IMR-90 (cell line): ENCODE data around the gene ADSS1. TPM values are rescaled to one million over a fixed set of nuclear protein-coding genes. Genes with fewer than 3 reads are reported as not detected.

ENCODE experiments used
- ATAC-seq: fragments of 200-7000 bp; cut with Tn5 transposase; 2 replicates; pipeline ENCODE4 v1.9.1; 2020; ENCODE audit warnings: low read depth, mild to moderate bottlenecking, moderate library complexity
- BruUV-seq: library from RNA; stranded (reverse); fragments of 400-500 nt; replicated peaks from 2 replicates; lab custom pipeline; 2021; lab: Mats Ljungman, UMichigan
- CTCF ChIA-PET: fragments of 300-600 bp; formaldehyde crosslinking; extraction: SDS; loops from one replicate; lab custom pipeline; 2021; ENCODE audit warnings: antibody characterized with exemption; lab: Yijun Ruan, JAX
- POLR2A ChIA-PET: fragments of 300-600 bp; sonication (Branson Sonifier 250); formaldehyde crosslinking; loops from one replicate; lab custom pipeline; 2022; ENCODE audit warnings: antibody characterized with exemption; ENCODE audit not compliant: unreplicated experiment; lab: Charles Lee
- DNase-seq: peaks from one replicate; pipeline ENCODE4 v3.0.0; 2013
- H2AFZ ChIP-seq: replicated peaks from 2 replicates; pipeline ENCODE3; 2013; ENCODE audit warnings: low read length, mild to moderate bottlenecking; ENCODE audit not compliant: poor library complexity
- H2AK5ac ChIP-seq: 2 replicates; pipeline ENCODE4 v1.6.1; 2013; ENCODE audit warnings: low read depth, low read length, inconsistent platforms
- H2AK9ac ChIP-seq: replicated peaks from 2 replicates; pipeline ENCODE3; 2013; ENCODE audit warnings: mild to moderate bottlenecking, low read depth, low read length, moderate library complexity; ENCODE audit not compliant: poor library complexity
- H2BK120ac ChIP-seq: 2 replicates; pipeline ENCODE4 v1.6.1; 2013; ENCODE audit warnings: low read depth, low read length, inconsistent platforms
- H2BK15ac ChIP-seq: 3 replicates; pipeline ENCODE4 v1.6.1; 2013; ENCODE audit warnings: low read depth, low read length, inconsistent platforms
- H2BK20ac ChIP-seq: 2 replicates; pipeline ENCODE4 v1.6.1; 2013; ENCODE audit warnings: low read depth, mild to moderate bottlenecking, inconsistent platforms, low read length, moderate library complexity
- H2BK5ac ChIP-seq: 2 replicates; pipeline ENCODE4 v1.6.1; 2013; ENCODE audit warnings: mild to moderate bottlenecking, low read depth, low read length, inconsistent platforms; ENCODE audit not compliant: poor library complexity, severe bottlenecking
- H3K14ac ChIP-seq: replicated peaks from 2 replicates; pipeline ENCODE4 v1.6.1; 2013; ENCODE audit warnings: low read depth, low read length, inconsistent platforms
- H3K18ac ChIP-seq: 2 replicates; pipeline ENCODE4 v1.6.1; 2013; ENCODE audit warnings: low read depth, low read length, control low read depth
- H3K23ac ChIP-seq: 2 replicates; pipeline ENCODE4 v1.6.1; 2013; ENCODE audit warnings: low read depth, low read length, inconsistent platforms
- H3K27ac ChIP-seq: 2 replicates; pipeline ENCODE4 v1.5.1; 2013; ENCODE audit warnings: mild to moderate bottlenecking, control low read depth, low read length; ENCODE audit not compliant: insufficient read depth
- H3K27me3 ChIP-seq: 2 replicates; pipeline ENCODE4 v1.6.1; 2013; ENCODE audit warnings: low read length; ENCODE audit not compliant: control insufficient read depth, insufficient read depth
- H3K36me3 ChIP-seq: 2 replicates; pipeline ENCODE4 v1.6.1; 2013; ENCODE audit warnings: low read length, mixed read lengths; ENCODE audit not compliant: control insufficient read depth, insufficient read depth
- H3K4ac ChIP-seq: 2 replicates; pipeline ENCODE4 v1.6.1; 2013; ENCODE audit warnings: low read depth, low read length, inconsistent platforms
- H3K4me1 ChIP-seq: 2 replicates; pipeline ENCODE4 v1.6.1; 2013; ENCODE audit warnings: low read length, mixed read lengths; ENCODE audit not compliant: control insufficient read depth, insufficient read depth
- H3K4me2 ChIP-seq: 2 replicates; pipeline ENCODE4 v1.6.1; 2013; ENCODE audit warnings: low read depth, mild to moderate bottlenecking, control low read depth, low read length, moderate library complexity
- H3K4me3 ChIP-seq: 2 replicates; pipeline ENCODE4 v1.5.1; 2013; ENCODE audit warnings: low read depth, mild to moderate bottlenecking, control low read depth, low read length, moderate library complexity; ENCODE audit not compliant: insufficient read depth
- H3K56ac ChIP-seq: 2 replicates; pipeline ENCODE4 v1.6.1; 2013; ENCODE audit warnings: low read length, inconsistent platforms; ENCODE audit not compliant: insufficient read depth; ENCODE audit errors: extremely low read depth
- H3K79me1 ChIP-seq, 2 experiments: 2 replicates each; pipeline ENCODE4 v1.6.1; 2013; ENCODE audit warnings: low read length in 2 of 2, inconsistent platforms in 1 of 2, low read depth in 1 of 2
- H3K9ac ChIP-seq: 2 replicates; pipeline ENCODE4 v1.6.1; 2013; ENCODE audit warnings: low read depth, low read length, control low read depth
- H3K9me1 ChIP-seq: 2 replicates; pipeline ENCODE4 v1.6.1; 2013; ENCODE audit warnings: low read length, inconsistent platforms; ENCODE audit not compliant: insufficient read depth
- H3K9me3 ChIP-seq: 2 replicates; pipeline ENCODE4 v1.6.1; 2013; ENCODE audit warnings: low read length; ENCODE audit not compliant: control insufficient read depth, insufficient read depth
- H4K20me1 ChIP-seq: 2 replicates; pipeline ENCODE4 v1.6.1; 2013; ENCODE audit warnings: low read length, inconsistent platforms; ENCODE audit not compliant: insufficient read depth
- H4K5ac ChIP-seq: 2 replicates; pipeline ENCODE4 v1.6.1; 2013; ENCODE audit warnings: mild to moderate bottlenecking, low read depth, low read length, control low read depth
- H4K8ac ChIP-seq, 2 experiments: 2 replicates each; pipeline ENCODE4 v1.6.1; 2013; ENCODE audit warnings: low read depth in 2 of 2, low read length in 2 of 2, control low read depth in 1 of 2, inconsistent platforms in 1 of 2
- H4K91ac ChIP-seq: 2 replicates; pipeline ENCODE4 v1.6.1; 2013; ENCODE audit warnings: low read depth, low read length, inconsistent platforms; ENCODE audit not compliant: insufficient read depth
- CHD1 ChIP-seq: IDR thresholded peaks from 2 replicates; pipeline ENCODE4 v1.6.1; 2012; ENCODE audit warnings: low read depth, low read length, improper control_type of control experiment
- MAZ ChIP-seq: IDR thresholded peaks from 2 replicates; pipeline ENCODE4 v1.6.1; 2012; ENCODE audit warnings: low read depth, mild to moderate bottlenecking, low read length, improper control_type of control experiment, moderate library complexity, borderline replicate concordance
- NFE2L2 ChIP-seq: fragments of 150-350 bp; IDR thresholded peaks from 2 replicates; pipeline ENCODE4 v1.6.1; 2016; ENCODE audit warnings: low read depth, mild to moderate bottlenecking, low read length
- WGBS, 2 experiments: methylation state at CpG; one replicate each; pipeline versions ENCODE4 v1.1.5 to v1.1.7; 2013; ENCODE audit warnings: missing lambda C conversion rate in 2 of 2; ENCODE audit not compliant: insufficient read length in 1 of 2; ENCODE audit errors: extremely low coverage in 2 of 2; 5-methylcytosine and 5-hydroxymethylcytosine counted together
- dilution Hi-C: fragments of 300-500 bp; cut with HindIII; formaldehyde crosslinking; loops from one replicate; pipeline ENCODE4 v1.14.3; 2018; ENCODE audit warnings: low sequenced_read_pairs; ENCODE audit not compliant: unreplicated experiment
- in situ Hi-C: fragments of 300-500 bp; cut with MboI; formaldehyde crosslinking; loops from 3 replicates; pipeline ENCODE4 v1.14.3; 2019; ENCODE audit warnings: low sequenced_read_pairs, inconsistent platforms, mixed read lengths
- intact Hi-C: fragments of 100-400 bp; cut with micrococcal nuclease; formaldehyde crosslinking; loops from 2 replicates; pipeline ENCODE4 v1.10.0; 2022
- polyA plus RNA-seq, 3 experiments: library from polyadenylated mRNA; depleted of rRNA; stranded (reverse); fragments of >200 nt; gene quantifications; 2 replicates each; pipeline ENCODE4 v1.2.3, GENCODE V29; 2012; ENCODE audit warnings: low replicate concordance in 1 of 3
- total RNA-seq: library from RNA; depleted of rRNA; stranded (reverse); fragments of >200 nt; gene quantifications from 2 replicates; pipeline ENCODE4 v1.2.3, GENCODE V29; 2012
- TF ChIP-seq, protein P1 (sequence below): fragments of 150-350 bp; IDR thresholded peaks from 2 replicates; pipeline ENCODE4 v1.6.1; 2016; ENCODE audit warnings: low read depth, mild to moderate bottlenecking, low read length, moderate library complexity, borderline replicate concordance

The ADSS1 gene
- total and polyA plus RNA-seq, 2 of the 4 experiments (the other 2 are of a cell fraction) = 1.8 to 5.2 TPM

DNA sequence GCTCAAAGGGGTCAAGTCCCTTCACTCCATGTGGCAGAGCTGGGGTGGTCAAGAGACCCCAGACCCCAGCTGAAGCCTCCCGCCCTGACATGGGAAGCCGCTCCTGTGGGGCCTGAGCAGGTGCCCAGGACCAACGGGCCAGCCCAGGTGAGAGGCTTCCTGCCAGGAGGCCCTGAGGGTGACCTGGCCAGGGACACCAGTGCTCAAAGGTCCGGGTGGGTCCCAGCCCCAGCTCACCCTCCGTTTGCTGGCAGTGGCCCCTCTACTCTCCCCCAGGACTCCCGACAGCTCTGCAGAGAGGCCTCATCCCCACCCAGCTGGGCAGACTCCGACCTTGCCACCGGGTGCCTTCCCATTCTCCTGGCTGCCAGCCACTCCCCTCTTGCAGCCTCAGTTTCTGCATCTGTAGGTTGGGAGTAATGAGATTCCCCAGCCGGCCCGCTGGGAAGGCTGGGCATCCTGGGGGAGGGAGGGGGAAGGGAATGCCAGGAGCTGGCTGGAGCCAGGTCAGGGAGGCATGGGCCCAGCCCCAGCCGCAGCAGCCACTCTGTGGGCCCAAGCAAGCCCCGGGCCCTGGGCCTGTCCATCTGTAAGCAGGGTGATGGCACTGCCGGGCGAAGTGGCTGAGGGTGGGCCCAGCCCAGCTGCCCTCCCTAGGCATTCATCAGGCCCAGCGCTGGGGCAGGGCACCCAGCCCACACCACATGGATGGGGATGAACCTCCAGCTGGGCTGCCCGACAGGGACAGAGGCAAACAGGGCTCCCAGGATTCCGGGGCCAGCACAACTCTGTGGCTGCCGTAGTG lies 44.9 kb upstream of the ADSS1 start:
- BruUV-seq = no TSS peak
- H3K4me2 ChIP-seq = no peak overlapping the region
- peaks cover 3 to 32% of the 10 kb centered on the region in 2 experiments; a peak in 2 of 4 replicates for H3K79me1 ChIP-seq
- intact Hi-C loops = no loop called here
- peak overlapping the region; percentile 70; the same call in 1 of the 3 replicates for H2BK15ac ChIP-seq
- no peaks in the 10 kb centered on the region for H3K27me3 ChIP-seq
- POLR2A ChIA-PET = no interaction called here
- peak overlapping the region; percentile 94 for H4K91ac ChIP-seq
- peak overlapping the region; percentile 98 for H2BK5ac ChIP-seq
- H3K4me3 ChIP-seq = no peak overlapping the region
- dilution Hi-C loops = no loop called here
- H3K4me1 ChIP-seq = peaks cover 43% of the 10 kb centered on the region
- H2AK5ac ChIP-seq = peak overlapping the region; percentile 92
- DNase-seq (no peak), ATAC-seq (no peak)
- 92% methylated on average over 4 of the region's 18 CpGs; no CpG with 5 or more reads in 1 of the 2 experiments for WGBS, 2 experiments
- peak overlapping the region; percentile 35; the same call in 1 of the 2 replicates for H3K56ac ChIP-seq
- peak overlapping the region; percentile 82 for H3K27ac ChIP-seq
- H4K8ac ChIP-seq = peak overlapping the region; percentile 86 to 99
- H3K9me1 ChIP-seq = peaks cover 15% of the 10 kb centered on the region
- H3K4ac ChIP-seq = peak overlapping the region; percentile 98
- no peak overlapping the region for H3K23ac ChIP-seq
- peak overlapping the region; percentile 59; the same call in 1 of the 2 replicates for H3K14ac ChIP-seq
- no peaks in the 10 kb centered on the region for H3K9me3 ChIP-seq
- H4K20me1 ChIP-seq = no peaks in the 10 kb centered on the region
- no peaks in the 10 kb centered on the region for H3K36me3 ChIP-seq
- peak overlapping the region; percentile 95 for H4K5ac ChIP-seq
- TF ChIP-seq CHD1 = no peak
- TF ChIP-seq MAZ = no peak
- TF ChIP-seq, protein P1, sequence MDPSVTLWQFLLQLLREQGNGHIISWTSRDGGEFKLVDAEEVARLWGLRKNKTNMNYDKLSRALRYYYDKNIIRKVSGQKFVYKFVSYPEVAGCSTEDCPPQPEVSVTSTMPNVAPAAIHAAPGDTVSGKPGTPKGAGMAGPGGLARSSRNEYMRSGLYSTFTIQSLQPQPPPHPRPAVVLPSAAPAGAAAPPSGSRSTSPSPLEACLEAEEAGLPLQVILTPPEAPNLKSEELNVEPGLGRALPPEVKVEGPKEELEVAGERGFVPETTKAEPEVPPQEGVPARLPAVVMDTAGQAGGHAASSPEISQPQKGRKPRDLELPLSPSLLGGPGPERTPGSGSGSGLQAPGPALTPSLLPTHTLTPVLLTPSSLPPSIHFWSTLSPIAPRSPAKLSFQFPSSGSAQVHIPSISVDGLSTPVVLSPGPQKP = no peak
- TF ChIP-seq NFE2L2 = no peak
- H3K18ac ChIP-seq = peak overlapping the region; percentile 91; the same call in 1 of the 2 replicates
- H2AK9ac ChIP-seq = peak overlapping the region; percentile 100
- peak overlapping the region; percentile 94 for H2BK120ac ChIP-seq
- H2AFZ ChIP-seq = peak overlapping the region; percentile 91
- peak overlapping the region; percentile 91 for H2BK20ac ChIP-seq
- CTCF ChIA-PET = no interaction called here
- in situ Hi-C loops = no loop called here
- peak overlapping the region; percentile 68 for H3K9ac ChIP-seq
